Smooth muscle cell (in vitro differentiated cells): ENCODE results near the gene DTNA. TPM values are rescaled to one million over a fixed set of nuclear protein-coding genes. Genes with fewer than 3 reads are reported as not detected.
"Not testable (repeated sequence)": the region's sequence is repeated elsewhere in the genome, so short reads cannot be mapped to it uniquely, and the experiment has no call there.

Source experiments
- DNase-seq: peaks from one replicate; lab custom pipeline; 2025; ENCODE audit not compliant: unreplicated experiment; lab: John Stamatoyannopoulos, UW
- H2AFZ ChIP-seq: fragments of 200-600 bp; sonication (generic); 2 replicates; pipeline ENCODE4 v1.6.0; 2016; ENCODE audit warnings: antibody characterized with exemption, low read depth, mild to moderate bottlenecking
- H3F3A ChIP-seq: fragments of 200-600 bp; sonication (generic); 2 replicates; pipeline ENCODE4 v1.6.0; 2017; ENCODE audit warnings: antibody characterized with exemption, low read depth
- H3K27ac ChIP-seq: fragments of 200-600 bp; sonication (generic); 2 replicates; pipeline ENCODE4 v1.5.1; 2016; ENCODE audit warnings: low read depth, mild to moderate bottlenecking
- H3K27me3 ChIP-seq: fragments of 200-600 bp; sonication (generic); 2 replicates; pipeline ENCODE4 v1.6.1; 2016; ENCODE audit warnings: low read depth, mild to moderate bottlenecking
- H3K36me3 ChIP-seq: fragments of 200-600 bp; sonication (generic); 2 replicates; pipeline ENCODE4 v1.5.1; 2016; ENCODE audit warnings: low read depth
- H3K4me1 ChIP-seq: fragments of 200-600 bp; sonication (generic); 2 replicates; pipeline ENCODE4 v1.5.1; 2016; ENCODE audit warnings: low read depth
- H3K4me2 ChIP-seq: fragments of 200-600 bp; sonication (generic); 2 replicates; pipeline ENCODE4 v1.6.0; 2016; ENCODE audit warnings: mild to moderate bottlenecking
- H3K4me3 ChIP-seq: fragments of 200-600 bp; sonication (generic); 2 replicates; pipeline ENCODE4 v1.5.1; 2016; ENCODE audit warnings: mild to moderate bottlenecking
- H3K79me2 ChIP-seq: fragments of 200-600 bp; sonication (generic); 2 replicates; pipeline ENCODE4 v1.6.0; 2016; ENCODE audit warnings: low read depth, mild to moderate bottlenecking
- H3K9ac ChIP-seq: fragments of 200-600 bp; sonication (generic); 2 replicates; pipeline ENCODE4 v1.6.0; 2016; ENCODE audit warnings: low read depth
- H3K9me3 ChIP-seq: fragments of 200-600 bp; sonication (generic); replicated peaks from 2 replicates; pipeline ENCODE4 v1.5.1; 2016; ENCODE audit warnings: low read depth
- H4K20me1 ChIP-seq: fragments of 200-600 bp; sonication (generic); 2 replicates; pipeline ENCODE4 v1.6.0; 2016; ENCODE audit warnings: low read depth
- WGBS: methylation state at CpG from one replicate; pipeline ENCODE4 v1.1.7; 2016; ENCODE audit warnings: low lambda C conversion rate; 5-methylcytosine and 5-hydroxymethylcytosine counted together
- polyA plus RNA-seq: library from polyadenylated mRNA; unstranded; fragments of >200 nt; fragmentation: Nextera tagmentation; extraction: Ambion mirVana; gene quantifications from 2 replicates; pipeline ENCODE4 v1.2.1, GENCODE V29; 2016
- total RNA-seq: library from RNA; depleted of rRNA; stranded (reverse); fragments of >200 nt; gene quantifications from 2 replicates; pipeline ENCODE4 v1.2.3, GENCODE V29; 2014
- TF ChIP-seq, protein P1 (sequence below): fragments of 200-600 bp; sonication (generic); IDR thresholded peaks from 2 replicates; pipeline ENCODE4 v1.5.1; 2017; ENCODE audit warnings: borderline replicate concordance, mild to moderate bottlenecking, antibody characterized with exemption; ENCODE audit not compliant: insufficient read depth, poor library complexity, severe bottlenecking

The DTNA gene
- total and polyA plus RNA-seq, 2 experiments from 2014 or later, result 3.0 to 3.1 TPM

GRCh38 chr18:34915046-34915445, 204.9 kb downstream of the DTNA start:
- no peaks in the 10 kb centered on the region for H3K27me3 ChIP-seq
- H3K36me3 ChIP-seq, result no peaks in the 10 kb centered on the region
- H3F3A ChIP-seq, result peaks cover 7% of the 10 kb centered on the region
- no peaks in the 10 kb centered on the region for H3K79me2 ChIP-seq
- WGBS, result 71% methylated on average over 3 of the region's 3 CpGs
- H3K4me1 ChIP-seq, result peaks cover 11% of the 10 kb centered on the region
- no peaks in the 10 kb centered on the region for H3K9me3 ChIP-seq
- H3K27ac ChIP-seq, result no peak overlapping the region
- no peak overlapping the region for H2AFZ ChIP-seq
- DNase-seq, result no peak
- no peaks in the 10 kb centered on the region for H4K20me1 ChIP-seq
- H3K4me3 ChIP-seq, result no peak overlapping the region
- H3K4me2 ChIP-seq, result no peak overlapping the region
- no peak overlapping the region for H3K9ac ChIP-seq
- TF ChIP-seq, protein P1, sequence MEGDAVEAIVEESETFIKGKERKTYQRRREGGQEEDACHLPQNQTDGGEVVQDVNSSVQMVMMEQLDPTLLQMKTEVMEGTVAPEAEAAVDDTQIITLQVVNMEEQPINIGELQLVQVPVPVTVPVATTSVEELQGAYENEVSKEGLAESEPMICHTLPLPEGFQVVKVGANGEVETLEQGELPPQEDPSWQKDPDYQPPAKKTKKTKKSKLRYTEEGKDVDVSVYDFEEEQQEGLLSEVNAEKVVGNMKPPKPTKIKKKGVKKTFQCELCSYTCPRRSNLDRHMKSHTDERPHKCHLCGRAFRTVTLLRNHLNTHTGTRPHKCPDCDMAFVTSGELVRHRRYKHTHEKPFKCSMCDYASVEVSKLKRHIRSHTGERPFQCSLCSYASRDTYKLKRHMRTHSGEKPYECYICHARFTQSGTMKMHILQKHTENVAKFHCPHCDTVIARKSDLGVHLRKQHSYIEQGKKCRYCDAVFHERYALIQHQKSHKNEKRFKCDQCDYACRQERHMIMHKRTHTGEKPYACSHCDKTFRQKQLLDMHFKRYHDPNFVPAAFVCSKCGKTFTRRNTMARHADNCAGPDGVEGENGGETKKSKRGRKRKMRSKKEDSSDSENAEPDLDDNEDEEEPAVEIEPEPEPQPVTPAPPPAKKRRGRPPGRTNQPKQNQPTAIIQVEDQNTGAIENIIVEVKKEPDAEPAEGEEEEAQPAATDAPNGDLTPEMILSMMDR, result no peak

GRCh38 chr18:34916539-34916938, 206.4 kb downstream of the DTNA start:
- not testable (repeated sequence) for H3K79me2 ChIP-seq, H3K4me1 ChIP-seq, H3K27ac ChIP-seq, H3K4me3 ChIP-seq, H4K20me1 ChIP-seq, H3F3A ChIP-seq, H2AFZ ChIP-seq, H3K9me3 ChIP-seq, H3K9ac ChIP-seq, H3K4me2 ChIP-seq, H3K36me3 ChIP-seq, H3K27me3 ChIP-seq, DNase-seq
- WGBS, result 98% methylated on average over 7 of the region's 7 CpGs

DNA sequence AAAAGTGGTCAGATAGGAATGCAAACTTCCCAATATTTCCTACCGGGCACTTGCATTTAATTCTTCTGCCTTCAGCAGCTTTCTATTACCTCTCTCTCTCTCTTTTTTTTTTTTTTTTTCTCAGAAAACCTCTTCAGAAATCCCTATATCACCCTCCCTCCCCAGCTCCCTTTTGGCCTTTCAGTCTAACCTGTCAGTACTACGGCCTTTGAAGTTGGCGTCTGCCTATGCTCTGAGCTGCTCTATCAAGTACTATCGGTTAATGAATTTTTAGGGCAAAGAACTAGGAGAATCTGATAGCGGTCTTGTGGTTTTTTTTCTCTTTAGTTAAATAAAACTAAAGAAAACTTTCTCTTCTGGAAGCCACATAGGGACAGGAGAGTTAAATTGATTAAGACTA, 208.8 kb downstream of the DTNA start:
- H4K20me1 ChIP-seq, result no peaks in the 10 kb centered on the region
- H3K4me2 ChIP-seq, result peak overlapping the region; percentile 38
- H3K36me3 ChIP-seq, result no peaks in the 10 kb centered on the region
- H3K4me1 ChIP-seq, result peaks cover 5% of the 10 kb centered on the region
- H3K79me2 ChIP-seq, result no peaks in the 10 kb centered on the region
- no peak overlapping the region for H3K9ac ChIP-seq
- H2AFZ ChIP-seq, result peak overlapping the region; percentile 48
- H3K27ac ChIP-seq, result no peak overlapping the region
- no peaks in the 10 kb centered on the region for H3K27me3 ChIP-seq
- WGBS, result 66% methylated on average over 5 of the region's 5 CpGs
- H3K9me3 ChIP-seq, result no peaks in the 10 kb centered on the region
- no peak for DNase-seq
- TF ChIP-seq, protein P1, result no peak
- H3K4me3 ChIP-seq, result no peak overlapping the region
- H3F3A ChIP-seq, result no peaks in the 10 kb centered on the region

DNA sequence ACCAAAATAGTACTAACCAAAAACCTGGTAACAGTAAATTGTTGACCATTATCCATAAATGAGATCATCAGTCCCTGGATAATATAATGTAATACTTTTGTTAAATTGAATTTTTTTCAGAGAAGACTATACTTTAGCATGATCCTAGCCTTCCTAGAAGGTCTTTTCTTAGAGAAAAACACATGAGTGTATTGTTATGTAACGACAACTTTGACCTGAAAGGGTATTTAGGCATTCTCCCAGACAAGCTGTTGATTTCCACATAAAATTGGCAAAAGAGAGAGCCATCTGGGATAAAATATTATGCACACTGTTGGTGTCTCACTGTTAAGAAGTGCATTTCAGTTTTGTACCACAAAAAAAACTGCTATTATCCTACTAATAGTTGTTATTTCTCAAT, 211.1 kb downstream of the DTNA start:
- H3K4me2 ChIP-seq, result no peak overlapping the region
- peaks cover 5% of the 10 kb centered on the region for H3K4me1 ChIP-seq
- no peaks in the 10 kb centered on the region for H3K27me3 ChIP-seq
- no peak overlapping the region for H3K9ac ChIP-seq
- no peak for DNase-seq
- 93% methylated on average over 1 of the region's 1 CpG for WGBS
- H4K20me1 ChIP-seq, result no peaks in the 10 kb centered on the region
- H3K4me3 ChIP-seq, result no peak overlapping the region
- H3K36me3 ChIP-seq, result no peaks in the 10 kb centered on the region
- no peak overlapping the region for H3K27ac ChIP-seq
- no peaks in the 10 kb centered on the region for H3K9me3 ChIP-seq
- TF ChIP-seq, protein P1, result no peak
- H3K79me2 ChIP-seq, result no peaks in the 10 kb centered on the region
- H3F3A ChIP-seq, result no peaks in the 10 kb centered on the region
- no peak overlapping the region for H2AFZ ChIP-seq
